HG02970 (cell line): Measurements from ENCODE around the gene TMEM181.
"Not testable (repeated sequence)": the region's sequence is repeated elsewhere in the genome, so short reads cannot be mapped to it uniquely, and the experiment has no call there.

Source experiments
- ATAC-seq: cut with Tn5 transposase; IDR thresholded peaks from one replicate; pipeline ENCODE4 v1.9.1; 2021; ENCODE audit warnings: mild to moderate bottlenecking, moderate library complexity, moderate number of reproducible peaks; ENCODE audit not compliant: unreplicated experiment, low FRiP score

Gene TMEM181

GRCh38 chr6:158591134-158591809 lies 31.4 kb downstream of the TMEM181 start:
- ATAC-seq: no peak

GRCh38 chr6:158591810-158592209 lies 31.9 kb downstream of the TMEM181 start:
- ATAC-seq: no peak

- no peak for ATAC-seq
Measured at GRCh38 chr6:158593670-158594069, 33.8 kb downstream of the TMEM181 start.

- no peak for ATAC-seq
Measured at GRCh38 chr6:158595223-158595622, 35.3 kb downstream of the TMEM181 start.

GRCh38 chr6:158596861-158597260 lies 37.0 kb downstream of the TMEM181 start:
- ATAC-seq: no peak

- ATAC-seq: no peak
Measured at GRCh38 chr6:158597565-158597964, 37.7 kb downstream of the TMEM181 start.

GRCh38 chr6:158599635-158600034 lies 39.7 kb downstream of the TMEM181 start:
- ATAC-seq: no peak

- ATAC-seq: no peak
Measured at GRCh38 chr6:158603261-158604047, 43.6 kb downstream of the TMEM181 start.

GRCh38 chr6:158604048-158604406 lies 44.1 kb downstream of the TMEM181 start:
- ATAC-seq: no peak

GRCh38 chr6:158605266-158605878 lies 45.5 kb downstream of the TMEM181 start:
- ATAC-seq: no peak

GRCh38 chr6:158606011-158606410 lies 46.1 kb downstream of the TMEM181 start:
- ATAC-seq: not testable (repeated sequence)

GRCh38 chr6:158606935-158607334 lies 47.0 kb downstream of the TMEM181 start:
- no peak for ATAC-seq

- ATAC-seq: no peak
Measured at GRCh38 chr6:158607411-158608170, 47.7 kb downstream of the TMEM181 start.

GRCh38 chr6:158608221-158608620 lies 48.3 kb downstream of the TMEM181 start:
- ATAC-seq: no peak

- no peak for ATAC-seq
Measured at GRCh38 chr6:158609455-158610155, 49.7 kb downstream of the TMEM181 start.

- ATAC-seq: no peak
Measured at GRCh38 chr6:158610319-158610968, 50.6 kb downstream of the TMEM181 start.

- no peak for ATAC-seq
Measured at GRCh38 chr6:158611039-158611438, 51.1 kb downstream of the TMEM181 start.

- ATAC-seq: no peak
Measured at GRCh38 chr6:158611541-158612370, 51.9 kb downstream of the TMEM181 start.

GRCh38 chr6:158614606-158615005 lies 54.7 kb downstream of the TMEM181 start:
- not testable (repeated sequence) for ATAC-seq
